Glutamatergic neuron (in vitro differentiated cells): ENCODE results near the gene GARIN5A. TPM values are rescaled to one million over a fixed set of nuclear protein-coding genes. Genes with fewer than 3 reads are reported as not detected.
A peak's percentile ranks its signal among the peaks of the same experiment; 100 is the strongest.

ENCODE experiments used
- DNase-seq: peaks from one replicate; pipeline ENCODE4 v3.0.0; 2022
- H3K27ac Mint-ChIP-seq: one replicate; pipeline ENCODE4 v1.8.0; 2020; ENCODE audit warnings: mild to moderate bottlenecking, mixed read lengths, inconsistent platforms; ENCODE audit not compliant: unreplicated experiment
- H3K27me3 Mint-ChIP-seq: one replicate; pipeline ENCODE4 v1.8.0; 2020; ENCODE audit warnings: mild to moderate bottlenecking, moderate library complexity, mixed read lengths, inconsistent platforms; ENCODE audit not compliant: unreplicated experiment
- H3K36me3 Mint-ChIP-seq: one replicate; pipeline ENCODE4 v1.8.0; 2020; ENCODE audit warnings: mild to moderate bottlenecking, mixed read lengths, inconsistent platforms; ENCODE audit not compliant: unreplicated experiment
- H3K4me1 Mint-ChIP-seq: one replicate; pipeline ENCODE4 v1.8.0; 2020; ENCODE audit warnings: mild to moderate bottlenecking, low read depth, mixed read lengths, inconsistent platforms; ENCODE audit not compliant: unreplicated experiment
- H3K4me3 Mint-ChIP-seq: one replicate; pipeline ENCODE4 v1.8.0; 2020; ENCODE audit warnings: mild to moderate bottlenecking, mixed read lengths, inconsistent platforms; ENCODE audit not compliant: unreplicated experiment
- H3K9me3 Mint-ChIP-seq: one replicate; pipeline ENCODE4 v1.8.0; 2020; ENCODE audit warnings: mild to moderate bottlenecking, moderate library complexity, mixed read lengths, inconsistent platforms; ENCODE audit not compliant: unreplicated experiment
- CTCF ChIP-seq: fragments of 200-600 bp; sonication (generic); IDR thresholded peaks from one replicate; pipeline ENCODE4 v1.5.0; 2021; ENCODE audit not compliant: partially characterized antibody, unreplicated experiment
- total RNA-seq: library from RNA; stranded (reverse); fragmentation: NEBNext Ultra II Directional; extraction: Animal tissue kit (Norgen Biotek cat#: 25700); gene quantifications from one replicate; pipeline ENCODE4 v1.2.1, GENCODE V29; 2021; ENCODE audit not compliant: unreplicated experiment

GARIN5A gene
- total RNA-seq, 1 donor from 2014 or later = 5.2 TPM

DNA sequence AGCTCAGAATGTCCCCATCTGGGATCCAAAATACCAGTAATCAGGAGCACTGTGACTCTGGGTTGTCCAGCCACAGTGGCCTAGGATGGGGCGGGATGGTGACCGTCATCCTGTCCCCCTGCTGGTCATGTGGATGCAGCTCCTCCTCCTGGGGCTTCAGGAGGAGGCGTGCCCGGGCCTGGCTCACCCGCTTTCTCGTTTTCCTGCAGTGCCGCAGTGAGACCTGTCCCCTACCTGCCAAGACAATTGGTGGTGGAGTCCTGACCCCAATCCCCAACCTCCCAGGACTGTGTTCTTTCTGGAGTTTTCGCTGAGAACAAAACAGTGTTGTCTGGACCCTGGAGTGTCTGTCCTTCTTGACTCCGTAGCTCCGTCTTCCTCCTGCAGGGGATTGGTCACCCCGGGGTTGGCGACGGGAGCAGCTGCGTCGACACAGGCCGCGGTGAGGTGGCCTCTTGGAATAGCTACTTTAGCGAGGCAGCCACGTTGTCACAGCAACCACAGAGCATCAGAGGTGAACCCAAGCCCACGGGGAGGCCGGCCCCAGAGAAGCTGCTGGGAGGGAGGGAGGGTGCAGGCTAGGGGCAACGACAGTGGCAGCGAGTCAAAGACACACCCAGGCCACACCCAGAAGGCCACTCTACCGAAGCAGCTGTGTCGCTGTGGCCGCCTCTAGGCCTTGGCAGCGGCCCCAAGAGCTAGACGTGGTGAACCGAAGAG, 10.5 kb downstream of the GARIN5A start:
- TF ChIP-seq CTCF = peak; percentile 70
- Mint-ChIP-seq H3K27ac (no peak overlapping the region), H3K27me3 (peaks cover 5% of the 10 kb centered on the region), H3K36me3 (no peaks in the 10 kb centered on the region), H3K4me3 (no peak overlapping the region), H3K9me3 (peaks cover 9% of the 10 kb centered on the region), H3K4me1 (no peaks in the 10 kb centered on the region)
- peak; percentile 71 for DNase-seq

DNA sequence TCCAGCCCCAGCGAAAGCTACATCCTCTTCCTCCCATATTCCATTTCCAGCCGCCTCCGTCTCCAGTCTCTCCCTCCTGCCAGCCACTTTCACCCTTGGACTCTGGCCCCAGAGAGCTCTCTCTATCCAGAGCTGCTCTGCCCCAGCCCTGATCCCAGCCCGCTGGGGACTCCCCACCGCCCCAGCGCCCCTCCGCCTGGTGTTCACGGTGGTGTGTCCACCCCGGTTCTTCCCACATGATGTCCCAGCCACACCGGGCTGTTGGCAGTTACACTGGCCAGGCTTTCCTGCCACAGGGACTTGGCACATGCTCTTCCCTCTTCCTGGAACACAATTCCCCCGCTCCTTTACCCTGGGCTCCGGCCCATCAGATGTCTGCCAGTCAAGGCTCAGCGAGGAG, 11.6 kb downstream of the GARIN5A start:
- Mint-ChIP-seq H3K9me3 (peaks cover 9% of the 10 kb centered on the region), H3K4me1 (no peaks in the 10 kb centered on the region)

DNA sequence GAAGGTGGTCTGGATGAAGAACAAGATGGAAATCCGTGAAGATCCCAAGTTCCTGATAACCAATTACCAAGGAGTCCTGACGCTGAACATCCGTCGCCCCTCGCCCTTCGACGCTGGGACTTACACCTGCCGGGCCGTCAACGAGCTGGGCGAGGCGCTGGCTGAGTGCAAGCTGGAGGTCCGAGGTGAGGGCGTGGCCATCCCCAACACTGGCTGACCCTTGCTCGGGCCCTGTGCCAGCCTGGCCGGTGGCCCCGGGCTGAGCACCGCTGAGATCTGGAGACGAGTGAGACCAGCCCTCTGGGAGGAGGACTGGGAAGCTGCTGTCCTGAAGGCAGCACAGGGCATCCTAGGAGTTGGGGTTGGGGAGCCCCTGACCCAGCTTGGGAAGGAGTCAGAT, 12.3 kb downstream of the GARIN5A start:
- Mint-ChIP-seq H3K4me1 (no peaks in the 10 kb centered on the region), H3K9me3 (peaks cover 9% of the 10 kb centered on the region), H3K36me3 (no peaks in the 10 kb centered on the region), H3K27ac (no peak overlapping the region), H3K4me3 (no peak overlapping the region), H3K27me3 (peaks cover 5% of the 10 kb centered on the region)
- DNase-seq = no peak
- no peak for TF ChIP-seq CTCF

More for the DNA sequence above, 11.6 kb downstream of the GARIN5A start:
- H3K27ac Mint-ChIP-seq = no peak overlapping the region
- no peak overlapping the region for H3K4me3 Mint-ChIP-seq
- TF ChIP-seq CTCF = no peak
- no peaks in the 10 kb centered on the region for H3K36me3 Mint-ChIP-seq
- peaks cover 5% of the 10 kb centered on the region for H3K27me3 Mint-ChIP-seq
- no peak for DNase-seq

- no peak for DNase-seq
- no peak overlapping the region for H3K27ac Mint-ChIP-seq
- TF ChIP-seq CTCF = no peak
- H3K9me3 Mint-ChIP-seq = peaks cover 7% of the 10 kb centered on the region
- H3K4me3 Mint-ChIP-seq = no peak overlapping the region
- H3K4me1 Mint-ChIP-seq = no peaks in the 10 kb centered on the region
- peaks cover 3% of the 10 kb centered on the region for H3K27me3 Mint-ChIP-seq
- H3K36me3 Mint-ChIP-seq = no peaks in the 10 kb centered on the region
These were observed 13.7 kb downstream of the GARIN5A start for GRCh38 chr19:50462970-50463369.

- H3K36me3 Mint-ChIP-seq = peaks cover under 1% of the 10 kb centered on the region
- peaks cover 8% of the 10 kb centered on the region for H3K9me3 Mint-ChIP-seq
- TF ChIP-seq CTCF = peak; percentile 85
- peak overlapping the region; percentile 52 for H3K27ac Mint-ChIP-seq
- peak; percentile 76 for DNase-seq
- H3K4me1 Mint-ChIP-seq = no peaks in the 10 kb centered on the region
- no peak overlapping the region for H3K4me3 Mint-ChIP-seq
- H3K27me3 Mint-ChIP-seq = peaks cover 6% of the 10 kb centered on the region
These were observed 15.4 kb downstream of the GARIN5A start for GRCh38 chr19:50461066-50461875.
